ENCODE results near the gene TMEM50A. TPM values are rescaled to one million over a fixed set of nuclear protein-coding genes. Genes with fewer than 3 reads are reported as not detected.
"Not testable (repeated sequence)": the region's sequence is repeated elsewhere in the genome, so short reads cannot be mapped to it uniquely, and the experiment has no call there.

The TMEM50A gene
- total RNA-seq, 1 donor from 2014 or later, result 63.5 TPM

DNA sequence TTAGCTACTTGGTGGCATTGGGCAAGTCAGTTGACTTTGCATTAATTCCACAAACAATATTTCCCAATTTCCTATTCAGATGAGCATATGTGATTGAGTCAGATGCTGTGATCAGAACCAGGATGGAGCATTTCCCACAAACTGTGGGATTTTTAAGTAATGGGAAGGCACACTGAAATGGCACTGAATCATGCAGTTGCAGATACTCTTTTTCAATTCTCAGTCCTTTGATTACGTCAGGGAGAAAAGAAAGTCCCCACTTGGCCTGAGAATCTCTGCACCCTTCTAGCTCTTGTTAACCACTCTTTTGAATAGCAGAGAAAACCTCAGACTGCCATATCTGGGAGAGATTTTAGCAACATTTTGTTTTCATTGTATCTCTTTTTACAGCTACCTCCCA, 29.0 kb upstream of the TMEM50A start:
- ATAC-seq (ENCODE audit: low read depth); DNase-seq; intact Hi-C loops (cut with micrococcal nuclease): not testable (repeated sequence)

DNA sequence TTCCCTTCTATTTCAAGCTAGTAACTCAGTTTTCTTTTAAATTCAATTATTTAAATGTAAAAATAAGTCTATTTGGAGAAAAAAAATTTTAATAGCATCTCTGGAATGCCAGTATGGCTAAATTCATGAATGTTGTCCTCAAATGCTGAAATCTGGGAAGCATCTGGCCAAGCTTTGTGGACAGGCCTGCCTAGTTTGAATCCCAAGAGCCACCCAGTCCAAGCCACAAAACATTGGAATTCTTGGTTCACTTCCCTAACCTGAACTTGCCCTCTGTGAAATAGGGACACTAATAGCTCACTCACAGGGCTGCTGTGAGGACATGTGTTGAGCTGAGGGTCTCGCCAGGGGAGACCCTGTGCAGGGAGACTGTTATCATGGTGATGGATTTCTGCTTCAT, 28.6 kb upstream of the TMEM50A start:
- H3K27me3 Mint-ChIP-seq, result not testable (repeated sequence)

More for the DNA sequence above, 29.0 kb upstream of the TMEM50A start:
- H3K4me3 Mint-ChIP-seq, POLR2A ChIA-PET, H3K27me3 Mint-ChIP-seq, H3K27ac Mint-ChIP-seq, H3K4me1 Mint-ChIP-seq, H3K9me3 Mint-ChIP-seq, CTCF ChIA-PET: not testable (repeated sequence)
- peaks cover 36% of the 10 kb centered on the region for H3K36me3 Mint-ChIP-seq (ENCODE audit: low read depth)

DNA sequence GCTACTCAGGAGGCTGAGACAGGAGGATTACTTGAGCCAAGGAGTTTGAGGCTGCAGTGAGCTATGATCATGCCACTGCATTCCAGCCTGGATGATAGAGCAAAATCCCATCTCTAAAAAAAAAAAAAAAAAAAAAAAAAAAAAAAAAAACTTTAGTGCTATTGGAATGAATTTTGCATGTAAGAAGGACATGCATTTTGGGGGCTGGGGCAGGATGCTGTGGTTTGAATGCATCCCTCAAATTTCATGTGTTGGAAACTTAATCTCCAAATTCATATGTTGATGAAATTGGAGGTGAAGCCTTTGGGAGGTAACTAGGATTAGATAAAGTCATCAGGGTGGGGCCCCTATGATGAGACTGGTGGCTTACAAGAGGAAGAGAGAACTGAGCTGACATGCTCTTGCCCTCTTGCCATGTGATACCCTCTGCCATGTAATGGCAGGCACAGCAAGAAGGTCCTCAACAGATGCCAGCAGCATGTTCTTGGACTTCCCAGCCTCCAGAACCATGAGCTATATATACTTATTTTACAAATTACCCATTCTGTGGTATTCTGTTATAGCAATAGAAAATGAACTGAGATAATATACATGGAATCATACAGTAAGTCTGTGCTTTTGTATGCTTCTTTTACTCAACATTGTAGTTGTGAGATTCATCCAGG, 25.2 kb upstream of the TMEM50A start:
- H3K27ac Mint-ChIP-seq; H3K4me1 Mint-ChIP-seq; H3K27me3 Mint-ChIP-seq; DNase-seq; H3K4me3 Mint-ChIP-seq; intact Hi-C loops (cut with micrococcal nuclease); CTCF ChIA-PET; POLR2A ChIA-PET; ATAC-seq (ENCODE audit: low read depth); H3K9me3 Mint-ChIP-seq: not testable (repeated sequence)
- peaks cover 33% of the 10 kb centered on the region for H3K36me3 Mint-ChIP-seq (ENCODE audit: low read depth)

More for the DNA sequence above, 28.6 kb upstream of the TMEM50A start:
- H3K36me3 Mint-ChIP-seq (ENCODE audit: low read depth), result peaks cover 40% of the 10 kb centered on the region
- H3K27ac Mint-ChIP-seq; H3K4me3 Mint-ChIP-seq; DNase-seq; H3K9me3 Mint-ChIP-seq; intact Hi-C loops (cut with micrococcal nuclease); CTCF ChIA-PET; H3K4me1 Mint-ChIP-seq; POLR2A ChIA-PET; ATAC-seq (ENCODE audit: low read depth): not testable (repeated sequence)

DNA sequence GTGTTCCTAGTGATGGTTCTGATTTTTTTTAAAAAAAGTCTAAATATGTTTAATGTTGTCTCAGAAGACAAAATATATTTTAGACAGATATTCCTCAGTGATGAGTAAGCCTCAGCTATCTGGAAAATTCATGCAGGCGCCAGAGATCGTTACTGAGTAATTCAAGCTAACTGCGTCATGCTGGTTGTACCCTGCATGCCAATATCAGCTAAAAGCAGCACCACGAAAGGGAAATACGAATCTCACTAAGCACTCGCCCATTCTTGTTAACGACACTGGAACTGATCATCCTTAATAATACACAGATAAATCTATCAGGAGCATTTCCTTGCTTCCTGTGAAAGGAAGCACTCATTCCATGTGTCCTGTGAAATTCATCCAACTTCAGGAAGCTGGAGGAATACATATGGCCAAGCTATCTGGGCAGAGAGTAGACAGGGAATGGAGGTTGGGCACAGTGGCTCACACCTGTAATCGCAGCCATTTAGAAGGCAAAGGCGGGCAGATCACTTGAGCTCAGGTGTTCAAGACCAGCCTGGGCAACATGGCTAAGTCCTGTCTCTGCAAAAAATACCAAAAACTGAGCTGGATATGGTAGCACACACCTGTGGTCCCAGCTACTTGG, 17.7 kb upstream of the TMEM50A start:
- H3K9me3 Mint-ChIP-seq; POLR2A ChIA-PET; H3K4me3 Mint-ChIP-seq; H3K4me1 Mint-ChIP-seq; DNase-seq; intact Hi-C loops (cut with micrococcal nuclease); H3K27ac Mint-ChIP-seq; CTCF ChIA-PET; H3K27me3 Mint-ChIP-seq; ATAC-seq (ENCODE audit: low read depth): not testable (repeated sequence)
- peaks cover 15% of the 10 kb centered on the region for H3K36me3 Mint-ChIP-seq (ENCODE audit: low read depth)

- not testable (repeated sequence) for H3K27ac Mint-ChIP-seq
These were observed 16.0 kb upstream of the TMEM50A start for GRCh38 chr1:25322127-25322526.

GRCh38 chr1:25324407-25324806, 13.7 kb upstream of the TMEM50A start:
- H3K36me3 Mint-ChIP-seq (ENCODE audit: low read depth); H3K27me3 Mint-ChIP-seq; H3K9me3 Mint-ChIP-seq; H3K4me3 Mint-ChIP-seq; POLR2A ChIA-PET; DNase-seq; CTCF ChIA-PET; H3K27ac Mint-ChIP-seq; H3K4me1 Mint-ChIP-seq; intact Hi-C loops (cut with micrococcal nuclease); ATAC-seq (ENCODE audit: low read depth): not testable (repeated sequence)

More at GRCh38 chr1:25322127-25322526, 16.0 kb upstream of the TMEM50A start:
- intact Hi-C loops (cut with micrococcal nuclease); H3K4me1 Mint-ChIP-seq; H3K27me3 Mint-ChIP-seq; ATAC-seq (ENCODE audit: low read depth); CTCF ChIA-PET; H3K4me3 Mint-ChIP-seq; H3K9me3 Mint-ChIP-seq; POLR2A ChIA-PET; DNase-seq: not testable (repeated sequence)
- H3K36me3 Mint-ChIP-seq (ENCODE audit: low read depth), result peaks cover 11% of the 10 kb centered on the region

- CTCF ChIA-PET; H3K4me3 Mint-ChIP-seq; H3K9me3 Mint-ChIP-seq; ATAC-seq (ENCODE audit: low read depth); DNase-seq; H3K27me3 Mint-ChIP-seq; POLR2A ChIA-PET; intact Hi-C loops (cut with micrococcal nuclease); H3K27ac Mint-ChIP-seq; H3K36me3 Mint-ChIP-seq (ENCODE audit: low read depth): not testable (repeated sequence)
- H3K4me1 Mint-ChIP-seq, result peaks cover 16% of the 10 kb centered on the region
These were observed 10.0 kb upstream of the TMEM50A start for GRCh38 chr1:25327864-25328790.

- H3K36me3 Mint-ChIP-seq (ENCODE audit: low read depth), result peaks cover 15% of the 10 kb centered on the region
- not testable (repeated sequence) for H3K27ac Mint-ChIP-seq
These were observed 9.3 kb upstream of the TMEM50A start for GRCh38 chr1:25328791-25329185.

GRCh38 chr1:25329336-25329735, 8.8 kb upstream of the TMEM50A start:
- Mint-ChIP-seq H3K4me1 (peaks cover 22% of the 10 kb centered on the region), H3K36me3 (ENCODE audit: low read depth) (peaks cover 15% of the 10 kb centered on the region)
- DNase-seq; H3K27ac Mint-ChIP-seq; intact Hi-C loops (cut with micrococcal nuclease); CTCF ChIA-PET; ATAC-seq (ENCODE audit: low read depth); POLR2A ChIA-PET; H3K9me3 Mint-ChIP-seq; H3K4me3 Mint-ChIP-seq; H3K27me3 Mint-ChIP-seq: not testable (repeated sequence)

More at GRCh38 chr1:25328791-25329185, 9.3 kb upstream of the TMEM50A start:
- CTCF ChIA-PET; H3K4me3 Mint-ChIP-seq; H3K9me3 Mint-ChIP-seq; intact Hi-C loops (cut with micrococcal nuclease); H3K27me3 Mint-ChIP-seq; POLR2A ChIA-PET; DNase-seq; ATAC-seq (ENCODE audit: low read depth): not testable (repeated sequence)
- H3K4me1 Mint-ChIP-seq, result peaks cover 19% of the 10 kb centered on the region

DNA sequence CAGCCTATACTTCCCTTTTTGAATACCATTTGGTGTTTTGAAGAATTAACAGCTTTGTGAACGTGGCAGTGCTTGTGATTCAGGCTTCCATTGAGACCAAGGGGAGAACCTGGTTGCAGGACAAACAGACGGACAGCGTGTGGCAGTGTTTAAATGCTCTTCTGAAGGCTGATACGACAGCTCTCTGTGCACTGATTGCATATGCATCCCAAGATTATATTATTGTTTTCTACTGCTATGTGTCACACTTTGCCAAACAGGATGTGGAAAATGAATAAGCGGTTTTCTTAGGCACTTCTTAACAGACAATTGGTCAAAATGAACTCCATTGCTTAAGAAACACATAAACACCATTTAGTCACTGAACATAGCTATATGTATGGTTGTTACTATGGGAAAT, 8.2 kb upstream of the TMEM50A start:
- CTCF ChIA-PET; H3K9me3 Mint-ChIP-seq; H3K27ac Mint-ChIP-seq; H3K27me3 Mint-ChIP-seq; DNase-seq; H3K4me3 Mint-ChIP-seq; intact Hi-C loops (cut with micrococcal nuclease): not testable (repeated sequence)
- H3K4me1 Mint-ChIP-seq, result peaks cover 25% of the 10 kb centered on the region
- peaks cover 15% of the 10 kb centered on the region for H3K36me3 Mint-ChIP-seq (ENCODE audit: low read depth)
- ATAC-seq (ENCODE audit: low read depth), result peak; percentile 25
- POLR2A ChIA-PET, result interaction anchor here (0.9 kb wide), 1 partner anchor 82 kb away, joined by 3 read pairs; the partner anchor contains the start of gene RSRP1

- CTCF ChIA-PET; H3K9me3 Mint-ChIP-seq; POLR2A ChIA-PET; H3K27me3 Mint-ChIP-seq; intact Hi-C loops (cut with micrococcal nuclease): not testable (repeated sequence)
- H3K4me3 Mint-ChIP-seq, result peak overlapping the region; percentile 87
- H3K27ac Mint-ChIP-seq, result peak overlapping the region; percentile 79
- H3K36me3 Mint-ChIP-seq (ENCODE audit: low read depth), result peaks cover 30% of the 10 kb centered on the region
- peak; percentile 3 for ATAC-seq (ENCODE audit: low read depth)
- peak; percentile 35 for DNase-seq
- H3K4me1 Mint-ChIP-seq, result peaks cover 46% of the 10 kb centered on the region
These were observed 1.2 kb upstream of the TMEM50A start for GRCh38 chr1:25336922-25337354.
